HG02970 (cell line): ENCODE measurements around the gene PRKAR1A.

ENCODE experiments used
- ATAC-seq: cut with Tn5 transposase; IDR thresholded peaks from one replicate; pipeline ENCODE4 v1.9.1; 2021; ENCODE audit warnings: mild to moderate bottlenecking, moderate library complexity, moderate number of reproducible peaks; ENCODE audit not compliant: unreplicated experiment, low FRiP score

PRKAR1A gene

DNA sequence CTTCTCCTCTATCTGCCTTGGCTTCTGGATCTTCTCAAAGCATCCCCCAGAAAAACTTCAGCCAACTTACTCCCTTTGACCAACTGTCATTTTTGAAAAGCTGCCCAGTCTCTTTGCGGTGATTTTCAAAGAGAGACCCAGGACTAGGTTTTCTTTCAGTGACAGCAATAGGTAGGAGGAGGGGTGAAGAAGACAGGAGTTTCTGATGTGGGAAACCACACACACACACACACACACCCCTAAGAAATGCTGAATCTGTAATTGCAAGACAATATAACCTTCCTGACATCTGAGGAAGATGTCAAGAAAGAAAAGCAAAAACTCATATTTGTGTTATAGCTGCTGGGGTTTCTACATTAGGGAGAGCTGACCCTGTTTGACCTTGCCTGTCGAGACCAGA lies 83.8 kb downstream of the PRKAR1A start:
- no peak for ATAC-seq

DNA sequence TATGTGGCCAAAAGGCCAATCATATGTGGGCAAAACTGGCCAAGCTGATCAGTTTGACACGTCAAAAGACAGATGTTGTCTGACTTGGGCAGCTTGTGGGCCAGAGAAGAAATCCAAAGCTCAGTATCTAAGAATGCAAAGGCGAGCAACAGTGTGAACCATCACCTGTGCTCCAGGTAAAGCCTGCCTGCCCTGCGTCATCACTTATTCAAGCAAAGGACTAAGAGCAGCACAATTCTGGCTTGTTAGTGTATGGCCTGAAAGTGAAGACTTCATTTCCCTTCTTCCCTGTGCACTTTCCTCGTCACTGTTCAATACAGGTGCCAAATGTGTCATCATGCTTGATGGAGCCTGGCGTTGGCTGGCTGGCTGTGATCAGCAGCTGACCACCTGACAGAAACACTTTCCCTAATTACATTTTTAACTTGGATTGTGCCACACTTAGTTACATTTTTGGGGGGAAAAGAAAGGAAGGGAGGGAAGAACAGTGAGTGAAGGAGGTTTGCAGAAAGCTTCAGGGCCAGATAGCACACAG lies 84.2 kb downstream of the PRKAR1A start:
- ATAC-seq: no peak

DNA sequence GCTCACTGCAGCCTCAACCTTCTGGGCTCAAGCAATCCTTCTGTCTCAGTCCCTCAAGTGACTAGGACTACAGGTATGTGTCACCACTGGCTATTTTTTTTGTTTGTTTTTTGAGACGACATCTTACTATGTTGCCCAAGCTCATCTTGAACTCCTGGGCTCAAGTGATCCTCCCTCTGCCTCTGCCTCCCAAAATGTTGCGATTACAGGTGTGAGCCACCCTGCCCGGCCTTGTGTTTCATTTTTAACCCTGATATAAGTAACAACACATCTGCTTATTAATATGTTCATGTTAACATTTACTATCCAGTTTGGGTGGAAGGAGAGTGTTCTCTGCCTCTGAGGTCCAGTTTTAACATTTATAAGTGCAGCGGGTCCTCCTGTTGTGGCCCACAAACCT lies 85.8 kb downstream of the PRKAR1A start:
- no peak for ATAC-seq

GRCh38 chr17:68598545-68598961 lies 86.3 kb downstream of the PRKAR1A start:
- ATAC-seq: no peak

DNA sequence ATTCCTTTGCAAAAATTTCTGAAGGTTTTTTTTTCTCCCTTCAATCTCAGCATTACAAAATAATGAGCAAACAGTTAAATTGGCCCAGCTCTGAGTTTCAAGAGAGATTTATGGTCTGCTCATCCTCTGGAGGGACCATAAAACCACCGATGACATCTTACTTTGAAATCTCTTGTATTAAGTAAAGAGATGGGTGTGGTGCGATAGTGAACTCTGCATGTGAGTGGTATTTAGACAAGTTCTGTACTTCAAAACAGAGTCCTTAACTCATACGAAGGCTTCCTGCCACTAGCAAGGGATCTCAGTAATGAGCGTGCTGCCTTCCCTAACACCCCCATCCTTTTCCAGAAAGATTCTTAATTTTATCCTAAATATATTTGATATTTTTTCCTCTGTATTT lies 86.9 kb downstream of the PRKAR1A start:
- ATAC-seq: no peak

GRCh38 chr17:68599552-68600066 lies 87.4 kb downstream of the PRKAR1A start:
- no peak for ATAC-seq

DNA sequence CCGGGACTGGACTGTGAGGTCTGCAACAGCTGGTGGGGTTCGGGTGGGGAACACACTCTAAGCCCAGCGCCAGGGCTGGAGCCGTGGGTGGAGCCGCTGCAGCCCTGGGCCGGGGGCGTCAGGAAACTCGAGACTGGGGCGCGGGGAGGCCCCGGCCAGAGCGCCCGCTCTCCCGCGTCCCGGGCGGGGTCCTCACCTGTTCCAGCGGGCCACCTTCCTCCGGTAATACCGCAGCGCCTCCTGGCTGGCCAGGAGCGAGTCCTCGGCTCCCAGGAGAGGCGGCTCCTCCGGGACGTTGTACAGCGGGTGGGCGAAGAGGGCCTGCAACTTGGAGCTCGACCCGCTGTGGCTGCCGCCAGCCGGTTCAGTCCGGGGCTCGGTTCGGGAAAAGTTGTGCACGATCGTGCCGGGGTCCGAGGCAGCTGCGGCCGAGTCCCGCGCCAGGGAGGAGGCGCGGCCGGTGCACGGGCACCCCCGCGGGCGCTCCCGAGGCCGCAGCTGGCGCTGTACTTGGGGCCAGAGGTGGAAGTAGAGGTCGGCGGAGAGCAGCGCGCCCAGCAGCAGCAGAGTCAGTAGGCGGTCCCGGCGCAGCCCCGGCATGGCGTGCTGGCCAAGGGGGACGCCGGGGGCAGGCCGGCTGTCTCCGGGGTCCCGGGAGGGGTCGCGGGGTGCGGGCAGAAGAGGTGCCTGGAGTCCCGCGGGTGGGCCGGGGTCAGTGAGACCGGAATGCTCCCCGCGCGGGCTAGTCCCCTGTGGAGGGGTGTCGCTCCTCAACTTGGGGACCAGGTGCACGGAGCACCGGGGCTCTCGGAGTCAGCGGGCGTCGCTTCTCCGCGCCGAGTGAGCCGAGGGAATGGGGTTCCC lies 88.1 kb downstream of the PRKAR1A start:
- no peak for ATAC-seq
